Kidney epithelial cell (primary cell): ENCODE results near the gene STX4. TPM values are rescaled to one million over a fixed set of nuclear protein-coding genes. Genes with fewer than 3 reads are reported as not detected.

Source experiments
- DNase-seq: peaks from one replicate; pipeline ENCODE4 v3.0.0-alpha.2; 2010; ENCODE audit warnings: low read depth
- H3K27me3 ChIP-seq: 2 replicates; pipeline ENCODE4 v1.6.0; 2011; ENCODE audit warnings: low read length; ENCODE audit not compliant: control insufficient read depth, insufficient read depth
- H3K36me3 ChIP-seq: 2 replicates; pipeline ENCODE4 v1.5.1; 2011; ENCODE audit warnings: low read length; ENCODE audit not compliant: control insufficient read depth, insufficient read depth
- H3K4me3 ChIP-seq: 2 replicates; pipeline ENCODE4 v1.5.1; 2011; ENCODE audit warnings: low read depth, mild to moderate bottlenecking, control low read depth, low read length
- total RNA-seq: library from RNA; depleted of rRNA; stranded (reverse); fragments of >200 nt; gene quantifications from 2 replicates; pipeline ENCODE4 v1.2.3, GENCODE V29; 2015
- TF ChIP-seq, protein P1 (sequence below): IDR thresholded peaks from 2 replicates; pipeline ENCODE4 v1.5.1; 2011; ENCODE audit warnings: mild to moderate bottlenecking, moderate library complexity, low read length, control low read depth, inconsistent platforms; ENCODE audit not compliant: insufficient read depth, poor library complexity, severe bottlenecking

Gene STX4
- total RNA-seq, 1 donor from 2014 or later: 28.0 TPM

- Histone ChIP-seq H3K4me3 (no peak overlapping the region), H3K36me3 (no peaks in the 10 kb centered on the region), H3K27me3 (no peaks in the 10 kb centered on the region)
- TF ChIP-seq, protein P1, sequence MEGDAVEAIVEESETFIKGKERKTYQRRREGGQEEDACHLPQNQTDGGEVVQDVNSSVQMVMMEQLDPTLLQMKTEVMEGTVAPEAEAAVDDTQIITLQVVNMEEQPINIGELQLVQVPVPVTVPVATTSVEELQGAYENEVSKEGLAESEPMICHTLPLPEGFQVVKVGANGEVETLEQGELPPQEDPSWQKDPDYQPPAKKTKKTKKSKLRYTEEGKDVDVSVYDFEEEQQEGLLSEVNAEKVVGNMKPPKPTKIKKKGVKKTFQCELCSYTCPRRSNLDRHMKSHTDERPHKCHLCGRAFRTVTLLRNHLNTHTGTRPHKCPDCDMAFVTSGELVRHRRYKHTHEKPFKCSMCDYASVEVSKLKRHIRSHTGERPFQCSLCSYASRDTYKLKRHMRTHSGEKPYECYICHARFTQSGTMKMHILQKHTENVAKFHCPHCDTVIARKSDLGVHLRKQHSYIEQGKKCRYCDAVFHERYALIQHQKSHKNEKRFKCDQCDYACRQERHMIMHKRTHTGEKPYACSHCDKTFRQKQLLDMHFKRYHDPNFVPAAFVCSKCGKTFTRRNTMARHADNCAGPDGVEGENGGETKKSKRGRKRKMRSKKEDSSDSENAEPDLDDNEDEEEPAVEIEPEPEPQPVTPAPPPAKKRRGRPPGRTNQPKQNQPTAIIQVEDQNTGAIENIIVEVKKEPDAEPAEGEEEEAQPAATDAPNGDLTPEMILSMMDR: no peak
- no peak for DNase-seq
Observed at GRCh38 chr16:31063495-31063842, 30.1 kb downstream of the STX4 start.

GRCh38 chr16:31063843-31064611, 30.7 kb downstream of the STX4 start:
- Histone ChIP-seq H3K4me3 (no peak overlapping the region), H3K36me3 (no peaks in the 10 kb centered on the region), H3K27me3 (no peaks in the 10 kb centered on the region)
- TF ChIP-seq, protein P1: no peak
- DNase-seq: no peak

- Histone ChIP-seq H3K4me3 (no peak overlapping the region), H3K36me3 (no peaks in the 10 kb centered on the region), H3K27me3 (no peaks in the 10 kb centered on the region)
- DNase-seq: no peak
- TF ChIP-seq, protein P1: no peak
Observed at GRCh38 chr16:31064882-31065461, 31.6 kb downstream of the STX4 start.

DNA sequence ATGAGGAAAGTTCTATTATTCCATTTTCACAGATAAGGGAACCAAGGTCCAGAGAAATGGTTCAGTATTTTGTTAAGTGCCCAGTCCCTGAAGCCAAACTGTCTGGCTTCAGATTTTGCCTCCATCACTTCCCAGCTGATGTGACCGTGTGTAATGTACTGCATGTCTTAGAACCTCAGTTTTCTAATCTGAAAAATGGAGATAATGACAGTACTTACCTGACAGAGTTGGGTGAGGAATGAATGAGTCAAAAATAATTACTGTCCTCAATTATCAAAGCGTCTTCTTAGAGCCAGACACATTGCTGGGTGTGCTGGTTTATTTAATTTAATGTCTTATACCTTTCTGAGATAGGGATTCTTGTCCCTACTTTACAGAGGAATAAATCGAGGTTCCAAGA, 34.0 kb downstream of the STX4 start:
- Histone ChIP-seq H3K36me3 (no peaks in the 10 kb centered on the region), H3K4me3 (no peak overlapping the region), H3K27me3 (no peaks in the 10 kb centered on the region)
- DNase-seq: no peak
- TF ChIP-seq, protein P1: no peak

DNA sequence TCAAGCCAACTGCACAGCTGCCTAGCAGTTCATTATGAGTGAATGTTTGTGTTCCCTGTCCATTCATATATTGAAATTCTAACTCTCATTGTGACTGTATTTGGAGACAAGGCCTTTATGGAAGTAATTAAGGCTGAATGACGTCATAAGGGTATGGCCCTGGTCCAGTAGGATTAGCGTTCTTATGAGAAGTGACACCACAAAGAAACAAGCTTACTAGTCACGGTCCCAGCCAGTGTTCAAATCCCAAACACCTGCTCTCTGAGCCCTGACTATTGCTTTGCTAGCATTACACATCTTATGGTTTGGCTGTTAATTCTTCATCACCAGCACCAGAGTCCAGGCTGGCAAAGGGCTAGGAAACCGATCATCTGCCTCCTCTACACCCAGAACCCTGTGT, 38.5 kb downstream of the STX4 start:
- no peaks in the 10 kb centered on the region for H3K27me3 ChIP-seq
- peak overlapping the region; percentile 90 for H3K4me3 ChIP-seq
- TF ChIP-seq, protein P1: no peak
- peaks cover 2% of the 10 kb centered on the region for H3K36me3 ChIP-seq
- DNase-seq: no peak
